NCI-H2029 (cell line): Measurements from ENCODE around the gene ADAP1.
A peak's percentile ranks its signal among the peaks of the same experiment; 100 is the strongest.
"Not testable (repeated sequence)": the region's sequence is repeated elsewhere in the genome, so short reads cannot be mapped to it uniquely, and the experiment has no call there.

Source experiments
- DNase-seq: peaks from one replicate; lab custom pipeline; 2025; lab: John Stamatoyannopoulos, UW

The ADAP1 gene, protein sequence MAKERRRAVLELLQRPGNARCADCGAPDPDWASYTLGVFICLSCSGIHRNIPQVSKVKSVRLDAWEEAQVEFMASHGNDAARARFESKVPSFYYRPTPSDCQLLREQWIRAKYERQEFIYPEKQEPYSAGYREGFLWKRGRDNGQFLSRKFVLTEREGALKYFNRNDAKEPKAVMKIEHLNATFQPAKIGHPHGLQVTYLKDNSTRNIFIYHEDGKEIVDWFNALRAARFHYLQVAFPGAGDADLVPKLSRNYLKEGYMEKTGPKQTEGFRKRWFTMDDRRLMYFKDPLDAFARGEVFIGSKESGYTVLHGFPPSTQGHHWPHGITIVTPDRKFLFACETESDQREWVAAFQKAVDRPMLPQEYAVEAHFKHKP

DNA sequence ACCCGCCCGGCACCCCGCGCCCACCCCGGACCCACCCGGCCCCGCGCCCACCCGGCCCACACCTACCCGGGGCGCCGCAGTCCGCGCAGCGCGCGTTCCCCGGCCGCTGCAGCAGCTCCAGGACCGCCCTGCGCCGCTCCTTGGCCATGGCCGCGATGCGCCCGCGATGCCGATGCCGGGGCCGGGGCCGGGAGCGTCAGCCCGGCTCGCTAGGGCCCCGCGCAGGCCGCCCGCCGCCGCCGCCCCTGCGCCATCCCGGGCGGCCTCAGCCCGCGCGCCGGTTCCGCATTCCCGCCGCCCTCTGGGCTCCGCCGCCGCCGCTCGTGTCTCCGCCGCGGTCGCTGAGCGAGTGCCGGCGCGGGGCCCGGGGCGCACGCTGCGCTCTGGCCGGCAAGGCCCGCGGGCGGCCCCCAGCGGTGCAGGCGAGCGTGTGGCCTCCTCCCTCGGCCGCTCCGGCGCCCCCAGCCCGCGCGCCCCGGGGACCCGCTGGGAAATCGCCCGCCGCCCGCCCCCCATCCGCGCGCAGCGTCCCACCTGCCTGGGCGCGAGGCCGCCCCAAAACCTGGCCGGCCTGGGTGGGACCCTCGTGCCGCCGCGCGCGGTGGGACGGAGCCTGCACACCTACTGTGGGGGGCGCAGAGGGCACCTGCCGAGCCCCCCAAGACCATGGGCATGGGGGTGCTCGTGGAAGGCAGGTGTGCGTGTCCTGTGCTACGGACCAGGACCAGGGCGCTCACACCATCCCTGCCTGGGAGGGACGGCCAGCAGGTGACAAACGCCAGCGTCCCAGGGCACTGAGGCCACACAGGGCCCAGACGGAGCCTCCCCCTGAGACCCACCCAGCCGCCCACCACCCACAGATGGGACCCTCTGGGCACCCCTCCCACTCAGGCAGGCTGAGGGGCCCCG lies at the start of gene ADAP1:
ADAP1 (minus strand) TSS at position 351 of the 909 bp plus-strand sequence; CDS start at position 148, 203 bp downstream.
- no peak for DNase-seq

GRCh38 chr7:1002445-1002844 lies 48.0 kb upstream of the ADAP1 start:
- DNase-seq, result not testable (repeated sequence)

DNA sequence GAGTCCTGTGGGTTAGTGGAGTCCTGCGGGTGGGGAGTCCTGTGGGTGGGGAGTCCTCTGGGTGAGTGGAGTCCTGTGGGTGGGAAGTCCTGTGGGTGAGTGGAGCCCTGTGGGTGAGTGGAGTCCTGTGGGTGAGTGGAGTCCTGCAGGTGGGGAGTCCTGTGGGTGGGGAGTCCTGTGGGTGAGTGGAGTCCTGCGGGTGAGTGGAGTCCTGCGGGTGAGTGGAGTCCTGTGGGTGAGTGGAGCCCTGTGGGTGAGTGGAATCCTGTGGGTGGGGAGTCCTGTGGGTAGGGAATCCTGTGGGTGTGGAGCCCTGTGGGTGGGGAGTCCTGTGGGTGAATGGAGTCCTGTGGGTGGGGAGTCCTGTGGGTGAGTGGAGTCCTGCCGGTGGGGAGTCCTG lies 47.5 kb upstream of the ADAP1 start:
- DNase-seq, result not testable (repeated sequence)

DNA sequence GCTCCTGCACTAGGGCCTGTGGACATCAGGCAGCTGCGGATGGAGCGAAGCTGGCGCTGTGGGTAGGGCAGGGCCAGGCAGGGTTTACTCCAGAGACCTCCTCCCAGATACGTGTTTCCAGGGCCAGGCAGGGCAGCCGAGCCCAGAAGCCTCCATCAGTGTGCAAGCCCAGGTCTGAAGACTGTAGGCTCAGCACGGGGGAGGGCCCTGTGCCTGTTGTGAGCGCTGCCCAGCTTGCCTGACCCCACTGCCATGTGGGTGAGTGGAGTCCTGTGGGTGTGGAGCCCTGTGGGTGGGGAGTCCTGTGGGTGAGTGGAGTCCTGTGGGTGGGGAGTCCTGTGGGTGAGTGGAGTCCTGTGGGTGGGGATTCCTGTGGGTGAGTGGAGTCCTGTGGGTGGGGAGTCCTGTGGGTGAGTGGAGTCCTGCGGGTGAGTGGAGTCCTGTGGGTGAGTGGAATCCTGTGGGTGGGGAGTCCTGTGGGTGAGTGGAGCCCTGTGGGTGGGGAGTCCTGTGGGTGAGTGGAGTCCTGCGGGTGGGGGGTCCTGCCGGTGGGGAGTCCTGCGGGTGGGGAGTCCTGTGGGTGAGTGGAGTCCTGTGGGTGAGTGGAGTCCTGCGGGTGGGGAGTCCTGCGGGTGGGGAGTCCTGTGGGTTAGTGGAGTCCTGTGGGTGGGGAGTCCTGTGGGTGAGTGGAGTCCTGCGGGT lies 46.7 kb upstream of the ADAP1 start:
- not testable (repeated sequence) for DNase-seq

DNA sequence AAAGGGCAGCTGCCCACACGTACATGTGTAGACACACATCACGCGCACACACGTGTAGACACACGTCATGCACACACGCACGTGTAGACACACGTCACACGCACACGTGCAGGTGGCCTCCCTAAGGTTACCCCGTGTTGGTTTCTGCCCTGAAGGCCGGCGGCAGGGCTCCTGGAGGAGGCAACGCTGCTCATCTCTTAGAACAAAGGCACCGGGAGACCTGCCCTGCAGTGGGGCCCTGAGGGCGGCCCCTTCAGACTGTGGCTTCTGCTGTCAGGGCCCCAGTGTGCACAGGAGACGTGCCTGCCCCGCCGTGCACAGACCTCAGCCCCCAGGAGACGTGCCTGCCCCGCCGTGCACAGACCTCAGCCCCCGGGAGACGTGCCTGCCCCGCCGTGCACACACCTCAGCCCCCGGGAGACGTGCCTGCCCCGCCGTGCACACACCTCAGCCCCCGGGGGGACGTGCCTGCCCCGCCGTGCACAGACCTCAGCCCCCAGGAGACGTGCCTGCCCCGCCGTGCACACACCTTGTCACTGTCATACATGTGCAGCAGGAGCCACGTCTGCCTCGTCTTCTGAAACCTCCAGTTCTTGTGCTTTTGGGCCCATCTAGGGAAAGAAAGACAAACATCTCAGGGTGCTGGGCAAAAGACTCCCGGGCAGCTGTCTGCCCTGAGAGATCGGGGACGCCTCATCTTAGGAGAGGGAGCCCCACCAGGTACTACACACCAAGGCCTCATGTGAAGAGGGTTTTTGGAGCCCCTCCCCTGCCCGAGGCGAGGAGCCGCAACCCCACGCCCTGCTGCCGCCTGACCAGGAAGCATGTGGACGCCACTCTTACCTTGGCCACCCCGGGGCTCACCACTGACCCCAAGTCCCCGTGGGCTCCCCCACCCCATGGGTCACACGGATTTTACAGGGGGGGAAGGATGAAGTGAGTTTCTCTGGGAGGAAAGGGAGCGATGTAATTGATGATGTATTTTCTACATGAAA lies 45.8 kb upstream of the ADAP1 start:
- no peak for DNase-seq

GRCh38 chr7:999149-999879 lies 44.8 kb upstream of the ADAP1 start:
- DNase-seq, result no peak

DNA sequence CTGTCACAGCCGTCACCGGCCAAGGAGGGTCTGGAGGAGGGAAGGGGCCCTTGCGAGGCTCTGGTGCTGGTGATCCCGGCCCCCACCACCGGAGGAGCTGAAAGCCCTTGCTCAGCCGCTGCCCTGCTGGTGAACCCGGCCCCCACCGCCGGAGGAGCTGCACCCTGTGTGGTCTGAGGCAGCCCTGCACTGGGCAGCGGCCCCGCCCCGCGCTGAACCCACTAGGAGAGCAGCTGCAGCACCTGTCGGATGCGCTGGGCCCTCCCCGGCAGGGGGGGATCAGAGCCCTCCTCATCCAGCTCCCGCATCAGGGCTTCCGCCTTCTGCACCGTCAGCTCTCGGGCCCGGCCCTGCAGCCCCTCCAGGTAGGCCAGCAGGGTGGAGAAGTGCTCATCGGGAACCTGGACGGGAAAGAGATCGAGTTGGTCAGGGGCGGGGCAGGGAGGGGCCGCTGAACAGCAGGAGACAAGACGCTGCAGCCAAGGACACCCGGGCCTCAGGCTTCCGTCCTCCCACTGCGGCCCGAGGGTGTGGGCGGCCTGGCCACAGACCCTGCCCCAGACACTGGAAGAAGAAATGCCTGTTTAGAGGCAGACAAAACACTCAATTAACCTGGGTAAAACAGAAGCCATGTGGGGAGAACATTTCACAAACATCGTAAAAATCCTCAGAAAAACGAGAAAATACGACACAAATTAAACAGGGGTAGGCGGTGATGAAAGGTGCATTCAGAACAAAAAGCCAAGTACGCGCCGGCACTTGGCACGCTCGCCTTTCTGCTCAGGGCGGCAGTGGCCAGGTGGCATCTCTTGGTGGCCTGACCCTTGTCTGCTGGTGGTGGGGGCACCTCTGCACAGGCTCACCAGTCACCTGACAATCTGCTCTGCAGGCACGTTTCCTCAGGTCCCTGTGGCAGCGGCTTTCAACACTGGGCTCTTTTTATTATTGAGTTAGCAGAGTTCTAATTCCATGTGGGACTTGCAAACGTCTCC lies 43.2 kb upstream of the ADAP1 start:
- no peak for DNase-seq

DNA sequence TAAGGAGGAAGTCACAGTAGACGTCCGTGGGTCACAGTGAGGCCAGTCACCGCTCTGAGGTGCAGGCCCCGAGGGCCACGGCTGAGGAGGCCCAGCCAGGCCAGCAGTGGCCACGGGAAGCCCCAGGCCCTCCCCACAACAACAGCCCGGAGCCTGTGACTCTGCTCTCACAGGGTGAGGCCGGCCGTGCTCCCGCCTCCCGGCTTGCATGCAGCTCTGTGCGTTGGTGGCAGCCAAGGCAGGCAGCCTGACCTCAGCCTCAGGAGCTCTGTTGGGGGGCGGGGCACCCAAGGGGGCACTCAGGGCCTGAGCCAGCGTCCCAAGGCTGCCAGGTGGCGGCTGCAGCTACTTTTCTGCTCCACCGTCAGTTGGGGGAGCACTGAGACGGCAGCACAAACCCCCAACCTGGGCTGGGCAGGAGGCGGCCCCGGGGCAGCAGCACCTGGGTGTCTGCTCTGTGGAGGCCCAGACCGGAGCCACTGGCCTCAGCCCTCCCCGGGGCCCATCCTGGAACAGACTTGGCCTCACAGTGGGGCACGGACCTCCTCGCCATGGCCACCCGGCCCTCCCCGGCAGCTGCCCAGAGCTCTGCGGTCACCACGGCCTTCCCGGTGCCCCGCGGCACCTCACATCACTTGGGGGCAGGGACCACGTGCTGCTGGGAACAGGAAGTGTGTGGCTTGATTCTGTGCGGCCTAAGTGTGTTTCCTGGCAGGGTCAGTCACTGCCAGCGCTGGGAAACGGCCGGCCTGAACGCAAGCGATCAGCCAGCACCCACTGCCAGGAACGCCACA lies 41.8 kb upstream of the ADAP1 start:
- DNase-seq, result no peak

- no peak for DNase-seq
Measured at GRCh38 chr7:995571-995970, 41.1 kb upstream of the ADAP1 start.

- no peak for DNase-seq
Measured at GRCh38 chr7:994592-995308, 40.3 kb upstream of the ADAP1 start.

- peak; percentile 94 for DNase-seq
Measured at GRCh38 chr7:992709-993607, 38.5 kb upstream of the ADAP1 start.

DNA sequence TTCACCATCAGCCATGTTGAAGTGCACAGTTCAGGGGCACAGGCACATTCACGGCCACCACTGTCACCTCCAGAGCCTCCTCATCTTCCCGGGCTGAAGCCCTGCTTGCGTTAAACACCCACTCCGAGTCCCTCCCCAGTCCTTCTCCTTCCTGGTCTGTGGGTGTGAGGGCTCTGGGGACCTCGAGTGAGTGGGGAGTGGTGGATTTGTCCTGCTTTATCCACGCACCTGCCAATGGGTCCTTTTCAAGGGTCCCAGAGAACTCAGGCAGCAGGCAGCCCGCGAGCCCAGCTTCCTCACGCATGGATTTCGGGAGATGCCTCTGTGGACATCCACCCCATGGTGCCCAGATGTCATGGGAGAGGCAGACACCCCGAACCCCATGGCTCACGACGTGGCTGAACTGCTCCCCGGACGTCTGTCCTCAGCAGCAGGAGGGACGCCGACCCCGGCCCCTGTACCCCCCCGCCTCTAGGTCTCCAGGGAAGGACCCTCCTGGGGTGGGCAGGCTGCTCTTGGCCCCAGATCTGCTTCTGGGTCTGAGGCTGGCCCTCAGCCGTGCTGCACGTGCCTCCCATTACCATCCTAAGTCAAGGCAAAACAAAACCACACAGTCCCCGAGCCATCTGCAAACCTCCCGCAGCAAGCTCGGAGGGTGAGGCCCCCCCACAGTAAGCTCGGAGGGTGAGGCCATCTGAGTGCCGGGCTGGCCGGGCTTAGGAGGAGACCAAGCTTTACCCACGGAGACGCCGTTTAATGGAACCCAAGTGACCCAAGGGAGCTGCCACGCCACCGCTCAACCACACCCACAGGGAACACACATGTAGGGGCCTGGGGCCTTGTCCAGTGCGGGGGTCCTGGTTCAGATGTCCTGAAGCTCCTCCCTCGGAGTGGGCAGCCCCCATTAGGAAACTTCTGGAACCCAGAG lies 37.5 kb upstream of the ADAP1 start:
- no peak for DNase-seq

DNA sequence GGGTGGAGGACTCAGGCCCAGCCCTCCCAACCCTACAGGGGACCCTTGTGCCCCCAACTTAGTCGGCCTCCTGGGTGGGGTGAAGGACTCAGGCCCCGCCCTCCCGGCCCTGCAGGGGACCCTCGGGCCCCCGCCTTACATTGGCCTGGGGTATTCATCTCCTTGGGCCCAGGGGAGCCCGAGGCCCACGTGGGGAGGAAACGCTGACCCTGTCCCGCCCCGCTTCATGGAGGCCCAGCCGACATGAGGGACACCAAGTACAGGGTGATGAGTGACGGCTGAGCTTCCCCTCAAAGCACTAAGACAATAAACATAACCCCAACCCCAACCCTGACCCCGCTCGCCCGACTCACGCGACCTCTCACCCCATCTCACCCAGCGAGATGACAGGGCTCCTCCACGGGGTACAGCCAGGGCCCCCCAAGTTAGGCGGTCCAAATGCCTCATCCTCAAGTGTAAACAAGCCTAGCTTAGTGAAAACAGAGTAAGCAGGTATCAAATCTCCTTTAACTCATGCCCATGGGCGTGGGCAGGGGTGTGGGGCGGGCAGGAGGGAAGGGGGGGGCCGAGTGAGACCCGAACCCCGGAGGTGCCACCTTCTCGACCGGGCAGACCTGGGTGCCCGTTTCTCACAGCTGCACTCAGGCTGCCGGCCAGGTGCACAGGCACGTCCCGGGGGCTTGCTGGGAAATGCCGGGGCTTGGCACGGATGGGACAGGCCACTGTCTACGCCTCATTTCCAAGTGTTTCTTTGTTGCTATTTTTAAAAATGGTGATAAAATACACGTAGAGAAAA lies 36.7 kb upstream of the ADAP1 start:
- no peak for DNase-seq

DNA sequence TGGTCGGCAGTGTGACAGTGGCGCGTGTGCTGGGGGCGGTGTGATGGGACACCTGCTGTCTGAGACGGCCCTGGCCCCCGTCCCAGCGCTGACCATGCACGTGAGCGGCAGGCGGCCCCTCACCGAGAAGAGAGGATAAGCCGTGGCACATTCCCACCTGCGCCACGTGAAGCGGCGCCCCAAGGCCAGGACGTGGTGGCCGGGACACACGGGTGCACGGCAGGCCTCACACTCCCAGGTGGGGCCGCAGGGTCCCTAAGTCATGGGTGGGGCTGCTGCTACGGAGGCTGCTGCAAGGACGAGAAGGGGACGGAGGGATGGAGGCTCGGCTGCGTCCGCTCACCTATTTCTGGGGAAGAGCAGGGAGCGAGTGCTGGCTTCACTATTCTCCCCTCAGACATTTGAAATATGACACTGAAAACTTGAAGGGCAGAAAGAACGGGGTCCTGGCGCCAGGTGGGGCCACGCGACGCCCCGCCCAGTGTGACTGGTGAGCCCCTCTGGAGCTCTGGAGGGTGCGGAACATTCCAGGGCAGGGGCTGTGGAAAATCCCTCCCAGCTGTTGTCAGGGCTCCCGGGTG lies 36.0 kb upstream of the ADAP1 start:
- DNase-seq, result no peak
